Fibroblast of peridontal ligament (primary cell): ENCODE data around the gene DIAPH1.

Source experiments
- DNase-seq: peaks from one replicate; pipeline ENCODE4 v3.0.0-alpha.2; 2010; ENCODE audit errors: extremely low read depth

The DIAPH1 gene

DNA sequence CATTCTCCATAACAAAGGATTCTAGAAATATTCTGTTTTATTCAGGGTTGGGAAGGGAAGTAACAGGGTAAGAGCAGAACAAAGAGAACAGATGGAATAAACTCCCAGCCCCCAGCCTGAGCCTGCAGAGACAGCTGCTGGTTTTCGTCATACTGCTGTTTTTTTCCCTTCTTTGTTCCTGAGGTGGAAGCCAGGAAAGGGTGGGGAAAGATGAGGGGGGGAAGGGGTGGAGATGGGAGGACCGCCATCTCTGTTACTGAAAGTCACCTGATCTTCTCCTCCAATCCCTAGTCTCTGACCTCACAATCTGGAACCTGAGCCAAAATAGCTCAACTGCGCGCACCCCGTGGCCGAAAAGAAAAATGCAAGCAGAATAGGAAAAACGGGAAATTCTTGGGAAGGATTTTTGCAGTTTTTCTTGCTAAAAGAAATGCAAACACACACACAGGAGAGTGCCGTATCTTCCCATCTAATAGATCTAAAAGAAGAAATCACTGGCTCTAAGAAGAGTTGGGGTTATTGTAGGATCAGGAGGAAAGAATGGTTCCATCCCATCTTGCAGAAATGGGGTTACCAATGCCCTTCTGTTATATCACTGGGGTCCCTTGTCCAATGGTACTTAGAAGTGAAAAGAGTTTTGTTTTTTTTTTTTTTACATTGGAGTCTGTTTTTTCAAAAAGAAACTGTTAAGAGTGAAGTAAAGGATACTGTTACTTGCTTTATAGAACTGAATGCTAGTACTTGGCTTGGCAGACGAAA is 57.9 kb downstream of the DIAPH1 start:
- DNase-seq = peak; percentile 99

GRCh38 chr5:141560151-141560550 is 58.6 kb downstream of the DIAPH1 start:
- DNase-seq = peak; percentile 29

GRCh38 chr5:141559461-141559860 is 59.3 kb downstream of the DIAPH1 start:
- peak; percentile 59 for DNase-seq

DNA sequence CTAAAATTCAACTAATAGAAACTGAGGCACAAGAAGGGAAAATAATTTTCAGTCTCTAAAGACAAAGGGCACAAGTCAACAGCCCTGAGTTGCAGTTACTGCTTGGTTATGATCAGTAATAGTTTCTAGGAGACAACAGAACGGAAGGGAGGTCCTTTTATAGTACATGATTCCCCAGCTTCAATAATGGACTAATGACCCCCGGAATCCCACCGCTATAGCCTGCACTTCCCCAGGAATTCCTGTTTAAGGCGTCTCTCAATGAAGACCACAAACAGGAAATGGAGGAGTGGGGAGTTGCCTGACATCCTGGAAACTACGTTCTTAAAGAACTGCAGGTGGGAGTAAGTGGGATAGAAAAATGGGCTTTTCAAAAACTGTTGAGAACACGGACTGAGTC is 60.6 kb downstream of the DIAPH1 start:
- DNase-seq = no peak

DNA sequence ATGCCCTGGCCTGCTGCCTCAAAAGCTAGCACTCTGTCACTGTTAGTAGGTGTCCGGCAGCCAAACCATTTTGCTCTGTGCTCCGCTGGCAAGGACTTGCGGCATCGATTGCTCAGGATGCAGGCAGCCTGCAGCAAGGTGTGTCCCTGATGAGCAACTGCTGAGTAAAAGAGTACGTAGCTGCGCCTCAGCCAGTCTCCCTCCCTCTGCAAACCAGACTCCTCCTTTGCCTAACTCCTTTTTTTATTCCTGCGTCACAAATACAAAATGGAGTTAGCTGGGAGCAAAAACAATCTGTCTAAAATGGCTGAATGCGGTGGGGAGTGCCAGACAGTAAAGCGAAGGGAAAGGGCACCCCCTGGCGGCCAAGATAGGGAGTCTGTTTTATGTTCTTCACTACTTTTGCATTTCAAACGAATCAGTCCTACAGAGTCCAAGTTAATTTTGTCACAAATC is 61.1 kb downstream of the DIAPH1 start:
- DNase-seq = peak; percentile 99

- no peak for DNase-seq
Measured at GRCh38 chr5:141547921-141548320, 70.9 kb downstream of the DIAPH1 start.

DNA sequence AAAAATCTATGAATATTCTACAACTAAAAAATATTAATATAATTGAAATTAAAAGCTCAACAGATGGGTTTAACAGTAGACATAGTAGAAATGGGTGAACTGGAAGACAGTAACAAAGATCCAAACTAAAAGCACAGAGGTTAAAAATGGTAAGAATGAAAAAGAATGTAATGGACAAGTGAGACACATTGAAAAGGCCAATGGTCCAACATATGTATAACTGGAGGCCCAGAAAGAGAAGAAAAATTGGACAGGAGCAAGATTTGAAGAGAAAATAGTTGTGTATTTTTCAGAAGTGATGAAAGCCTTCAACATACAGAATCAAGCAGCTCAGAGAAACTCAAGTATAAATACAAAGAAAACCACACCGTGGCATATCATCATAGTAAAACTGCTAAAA is 71.3 kb downstream of the DIAPH1 start:
- peak; percentile 62 for DNase-seq

- no peak for DNase-seq
Measured at GRCh38 chr5:141543053-141543452, 75.7 kb downstream of the DIAPH1 start.

DNA sequence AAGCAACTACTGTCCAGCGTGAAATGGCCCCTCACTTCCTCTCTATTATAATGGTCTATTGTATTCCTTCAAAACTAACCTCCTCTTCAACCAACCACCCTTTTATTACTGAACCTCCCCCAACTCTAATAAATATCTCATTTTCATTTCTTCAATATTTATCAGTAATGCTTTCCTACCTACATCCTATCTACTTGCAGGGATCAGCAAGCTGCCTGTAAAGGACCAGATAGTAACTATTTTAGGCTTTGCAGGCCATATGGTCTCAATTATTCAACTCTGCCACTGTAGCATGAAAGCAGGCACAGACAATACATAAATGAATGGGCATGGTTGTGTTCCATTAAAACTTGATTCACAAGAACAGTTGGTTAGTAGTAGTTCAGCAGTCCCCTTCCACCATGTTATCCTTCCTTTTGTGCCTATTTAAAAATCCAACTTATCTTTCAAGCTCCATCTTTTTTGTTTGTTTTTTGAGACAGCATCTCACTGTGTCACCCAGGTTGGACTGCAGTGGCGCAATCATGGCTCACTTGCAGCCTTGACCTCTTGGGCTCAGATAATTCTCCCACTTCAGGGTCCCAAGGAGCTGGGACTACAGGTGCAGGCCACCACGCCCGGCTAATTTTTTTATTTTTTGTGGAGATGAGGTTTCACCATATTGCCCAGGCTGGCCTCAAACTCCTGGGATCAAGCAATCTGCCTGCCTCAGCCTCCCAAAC is 84.1 kb downstream of the DIAPH1 start:
- DNase-seq = no peak

- no peak for DNase-seq
Measured at GRCh38 chr5:141533897-141534296, 84.9 kb downstream of the DIAPH1 start.

DNA sequence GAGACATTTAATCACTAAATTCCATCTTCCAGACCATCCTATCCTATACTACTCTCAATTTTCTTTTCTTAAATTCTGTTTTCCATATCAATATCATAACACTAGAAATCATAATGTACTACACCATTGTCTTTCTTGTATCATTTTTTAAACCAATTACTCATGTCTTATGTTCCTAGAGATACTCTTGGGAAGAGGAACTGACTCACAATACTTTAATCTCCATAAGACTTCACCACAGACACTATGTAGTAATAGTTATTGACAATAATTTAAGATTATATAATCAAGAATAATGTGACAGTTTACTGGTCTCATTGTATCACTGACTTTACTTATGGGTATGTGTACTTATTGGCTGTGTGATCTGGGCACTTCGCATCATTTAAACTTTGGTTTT is 86.1 kb downstream of the DIAPH1 start:
- no peak for DNase-seq

GRCh38 chr5:141529873-141530272 is 88.9 kb downstream of the DIAPH1 start:
- no peak for DNase-seq

DNA sequence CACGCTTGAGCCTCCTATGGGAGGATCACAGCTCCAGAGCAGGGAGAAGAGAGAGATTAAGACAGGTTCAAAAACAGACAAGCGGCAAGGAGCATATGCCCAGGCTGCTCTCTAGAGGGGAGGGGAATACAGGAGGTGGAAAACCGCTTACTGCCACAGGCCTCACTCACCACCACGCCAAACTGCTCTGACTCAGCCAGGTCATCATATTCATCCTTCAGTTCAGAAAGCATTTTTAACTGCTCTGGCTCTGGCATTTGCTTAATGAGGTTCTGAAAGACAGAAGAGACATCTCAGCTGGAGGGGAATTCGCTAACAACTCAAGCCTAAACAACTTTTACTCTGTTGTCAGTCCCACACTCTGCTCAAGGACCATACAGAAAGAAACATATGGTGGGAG is 89.8 kb downstream of the DIAPH1 start:
- DNase-seq = peak; percentile 76

GRCh38 chr5:141528291-141528984 is 90.4 kb downstream of the DIAPH1 start:
- no peak for DNase-seq

GRCh38 chr5:141527426-141527825 is 91.4 kb downstream of the DIAPH1 start:
- no peak for DNase-seq

GRCh38 chr5:141525653-141526052 is 93.1 kb downstream of the DIAPH1 start:
- DNase-seq = no peak

DNA sequence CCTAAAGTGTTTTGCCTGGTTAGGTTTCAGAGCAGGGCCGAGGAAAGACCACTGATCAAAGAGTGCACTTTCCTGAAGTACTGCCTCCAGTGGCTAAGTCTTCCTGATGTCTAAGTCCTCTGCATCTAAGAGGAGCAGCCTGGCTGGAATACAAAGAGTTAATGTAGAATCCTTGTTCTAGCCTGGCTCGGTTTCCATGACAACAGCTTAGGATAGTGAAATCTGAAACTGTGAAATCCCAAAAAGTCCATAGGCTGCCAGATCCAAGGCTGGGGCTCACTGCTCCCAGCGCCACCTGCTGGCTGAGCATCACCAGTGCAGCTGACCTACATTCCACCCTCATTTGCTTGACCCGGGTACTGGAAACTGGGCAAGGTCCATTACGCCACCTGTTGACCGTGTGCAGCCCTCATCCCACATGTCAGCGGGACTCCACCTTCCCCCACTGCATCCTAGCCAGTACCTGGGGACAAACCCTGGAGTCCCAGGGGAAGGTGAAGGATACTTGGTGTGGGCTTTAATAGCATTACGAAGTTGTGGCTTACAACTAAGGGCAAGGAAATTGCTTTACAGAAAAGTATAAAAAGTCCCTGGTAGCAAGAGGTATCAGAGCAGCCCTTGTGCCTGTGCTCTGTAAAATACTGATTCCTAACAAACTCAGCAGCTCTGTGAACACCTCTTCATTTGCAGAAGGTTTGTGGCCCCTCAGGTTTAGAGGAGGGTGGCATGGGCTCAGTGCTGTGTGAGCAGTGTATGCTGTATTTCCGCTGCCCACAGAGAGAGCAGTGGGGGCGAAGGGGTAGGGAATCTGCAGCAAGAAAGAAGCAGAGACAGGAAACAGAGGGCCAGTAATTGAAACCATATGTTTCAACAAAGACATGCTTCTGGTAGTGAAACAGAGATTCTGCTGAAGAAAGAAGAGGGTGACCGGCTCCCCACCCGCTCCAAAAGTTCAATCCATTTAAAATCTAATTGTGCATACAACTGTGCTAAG is 93.9 kb downstream of the DIAPH1 start:
- DNase-seq = peak; percentile 99

DNA sequence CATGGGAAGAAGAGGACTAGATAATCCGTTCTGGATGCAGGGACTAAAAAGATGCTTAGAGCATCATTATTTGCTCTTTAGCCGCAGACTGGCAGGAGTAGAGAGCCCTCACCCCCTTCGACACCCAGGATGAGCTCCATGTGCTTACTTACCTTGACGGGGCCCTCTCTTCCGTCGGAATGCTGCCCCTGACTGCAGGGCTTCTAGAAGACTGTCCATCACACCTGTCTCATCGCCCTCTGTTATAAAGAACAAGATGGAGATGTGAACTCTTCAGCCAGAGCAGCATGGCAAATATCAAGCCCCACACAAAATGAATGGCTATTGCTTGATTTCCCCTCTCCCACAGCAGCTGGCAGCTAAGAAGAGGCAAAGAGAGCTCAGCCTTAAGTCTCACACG is 94.8 kb downstream of the DIAPH1 start:
- no peak for DNase-seq

DNA sequence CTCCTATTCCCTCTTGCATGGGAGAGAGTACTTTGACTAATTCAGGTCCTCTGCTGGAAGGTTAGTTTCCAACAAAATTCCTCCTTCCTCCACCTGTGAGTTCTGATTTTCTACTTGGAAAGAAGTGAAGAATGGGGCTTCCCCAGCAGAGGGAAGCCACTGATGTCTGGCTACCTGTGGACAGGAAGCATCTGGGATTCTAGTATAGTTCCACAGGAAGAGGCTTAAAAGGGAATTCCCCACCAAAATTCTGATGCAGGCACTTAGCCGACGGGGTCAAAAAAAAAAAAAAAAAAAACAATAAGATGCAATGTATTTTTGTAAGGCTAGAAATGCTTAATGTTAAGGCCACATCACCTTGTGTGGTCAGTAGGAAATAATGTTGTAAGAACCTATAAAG is 96.5 kb downstream of the DIAPH1 start:
- DNase-seq = no peak

- DNase-seq = peak; percentile 100
Measured at GRCh38 chr5:141521244-141521781, 97.5 kb downstream of the DIAPH1 start.
